Skeletal muscle satellite cell (primary cell): ENCODE results near the gene OSGIN1.
"Not testable (repeated sequence)": the region's sequence is repeated elsewhere in the genome, so short reads cannot be mapped to it uniquely, and the experiment has no call there.

Source experiments
- H3K27me3 ChIP-seq: 2 replicates; pipeline ENCODE4 v1.7.0; 2013; ENCODE audit warnings: low read length; ENCODE audit not compliant: control insufficient read depth, insufficient read depth
- H3K36me3 ChIP-seq: 2 replicates; pipeline ENCODE4 v1.7.0; 2013; ENCODE audit warnings: mild to moderate bottlenecking, control low read depth, low read length; ENCODE audit not compliant: insufficient read depth
- H3K4me1 ChIP-seq: 2 replicates; pipeline ENCODE4 v1.7.0; 2013; ENCODE audit warnings: low read length; ENCODE audit not compliant: control insufficient read depth, insufficient read depth
- H3K4me2 ChIP-seq: 2 replicates; pipeline ENCODE4 v1.7.0; 2013; ENCODE audit warnings: mild to moderate bottlenecking, low read length
- H3K4me3 ChIP-seq: 2 replicates; pipeline ENCODE4 v1.7.0; 2013; ENCODE audit warnings: low read length
- H3K9ac ChIP-seq: 2 replicates; pipeline ENCODE4 v1.7.0; 2013; ENCODE audit warnings: mild to moderate bottlenecking, low read depth, low read length, moderate library complexity
- H3K9me3 ChIP-seq: replicated peaks from 2 replicates; pipeline ENCODE4 v1.7.0; 2013; ENCODE audit warnings: mild to moderate bottlenecking, control low read depth, low read length

Gene OSGIN1

DNA sequence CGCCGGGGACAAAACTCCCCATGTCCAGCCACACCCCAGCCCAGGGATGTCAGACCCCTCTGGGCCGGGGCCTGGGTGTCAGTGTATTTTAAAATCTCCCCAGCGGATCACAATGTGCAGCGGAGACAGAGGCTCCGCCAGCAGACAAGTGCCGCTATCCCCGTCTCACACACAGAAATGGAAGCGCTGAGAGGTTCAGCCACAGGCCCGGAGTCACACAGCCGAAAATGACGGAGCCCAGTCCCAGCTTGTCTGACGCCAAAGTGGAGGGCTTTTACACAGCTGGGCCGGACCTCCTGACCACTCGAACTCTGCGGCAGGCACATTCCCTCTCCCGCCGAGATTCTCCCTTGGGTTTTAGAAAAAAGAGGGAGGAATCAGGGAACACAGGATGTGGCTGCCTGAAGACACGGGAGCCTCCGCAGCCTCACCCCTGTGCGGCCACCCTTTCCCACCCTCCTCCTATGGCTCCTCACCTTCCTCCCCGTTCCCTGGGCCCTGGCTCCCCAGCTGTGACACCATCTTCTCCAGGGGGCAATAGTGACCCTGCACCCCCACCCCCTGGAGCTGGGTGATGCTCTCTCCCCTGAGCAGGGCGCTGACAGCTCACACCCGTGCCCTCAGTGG is 6.8 kb upstream of the OSGIN1 start:
- peaks cover 5% of the 10 kb centered on the region for H3K27me3 ChIP-seq
- no peak overlapping the region for H3K4me2 ChIP-seq
- no peaks in the 10 kb centered on the region for H3K4me1 ChIP-seq
- no peak overlapping the region for H3K9ac ChIP-seq
- no peaks in the 10 kb centered on the region for H3K9me3 ChIP-seq
- no peaks in the 10 kb centered on the region for H3K36me3 ChIP-seq
- H3K4me3 ChIP-seq = no peak overlapping the region

DNA sequence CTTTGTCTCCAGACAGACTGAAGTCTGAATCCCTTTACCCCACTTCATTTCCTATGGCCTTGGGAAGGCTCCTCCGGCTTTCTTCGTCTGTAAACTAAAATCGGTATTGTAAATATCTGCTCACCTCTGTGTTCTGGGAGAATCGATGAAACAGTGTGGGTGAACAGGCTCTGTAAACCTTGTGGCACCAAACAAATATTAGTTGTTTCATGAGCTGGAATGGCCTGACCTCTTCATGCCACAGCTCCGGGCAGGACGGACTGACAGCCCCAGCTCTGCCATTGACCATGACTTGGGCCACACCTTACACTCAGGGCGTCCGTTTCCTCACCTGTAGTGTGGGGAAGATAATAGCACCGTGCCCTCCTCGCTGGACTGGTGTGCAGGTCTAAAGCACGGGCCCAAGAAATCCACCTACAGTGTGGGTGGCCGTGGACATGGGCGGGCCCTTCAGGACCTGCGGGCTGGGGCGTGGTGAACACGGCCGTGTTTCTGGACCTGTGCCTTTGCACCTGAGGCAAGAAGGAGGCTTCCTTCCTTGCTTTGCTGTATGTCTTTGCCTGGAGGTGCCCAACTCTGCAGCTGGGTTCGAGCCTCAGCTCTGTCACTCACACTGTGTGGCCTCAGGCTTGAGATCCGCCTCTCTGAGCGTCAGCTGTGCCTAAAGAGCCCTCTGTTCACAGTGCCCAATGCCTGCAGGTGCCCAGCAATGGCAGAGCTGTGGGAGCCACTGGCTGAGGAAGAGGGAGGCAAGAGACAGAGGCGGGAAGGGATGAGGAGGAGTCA is 6.1 kb upstream of the OSGIN1 start:
- no peaks in the 10 kb centered on the region for H3K4me1 ChIP-seq
- no peak overlapping the region for H3K9ac ChIP-seq
- H3K4me2 ChIP-seq = no peak overlapping the region
- no peaks in the 10 kb centered on the region for H3K9me3 ChIP-seq
- peaks cover 5% of the 10 kb centered on the region for H3K27me3 ChIP-seq
- no peaks in the 10 kb centered on the region for H3K36me3 ChIP-seq
- H3K4me3 ChIP-seq = no peak overlapping the region

GRCh38 chr16:83947642-83948234 is 5.3 kb upstream of the OSGIN1 start:
- Histone ChIP-seq H3K9me3 (no peaks in the 10 kb centered on the region), H3K36me3 (no peaks in the 10 kb centered on the region), H3K9ac (no peak overlapping the region), H3K4me3 (no peak overlapping the region), H3K27me3 (peaks cover 5% of the 10 kb centered on the region), H3K4me1 (peaks cover 4% of the 10 kb centered on the region), H3K4me2 (no peak overlapping the region)

GRCh38 chr16:83948914-83949723 is 3.9 kb upstream of the OSGIN1 start:
- H3K27me3 ChIP-seq = no peaks in the 10 kb centered on the region
- H3K4me2 ChIP-seq = no peak overlapping the region
- no peak overlapping the region for H3K9ac ChIP-seq
- peaks cover 10% of the 10 kb centered on the region for H3K4me1 ChIP-seq
- no peaks in the 10 kb centered on the region for H3K36me3 ChIP-seq
- no peaks in the 10 kb centered on the region for H3K9me3 ChIP-seq
- H3K4me3 ChIP-seq = no peak overlapping the region

GRCh38 chr16:83949724-83950001 is 3.4 kb upstream of the OSGIN1 start:
- no peak overlapping the region for H3K4me2 ChIP-seq
- H3K9me3 ChIP-seq = no peaks in the 10 kb centered on the region
- H3K4me1 ChIP-seq = peaks cover 15% of the 10 kb centered on the region
- H3K27me3 ChIP-seq = no peaks in the 10 kb centered on the region
- no peak overlapping the region for H3K9ac ChIP-seq
- no peak overlapping the region for H3K4me3 ChIP-seq
- no peaks in the 10 kb centered on the region for H3K36me3 ChIP-seq

DNA sequence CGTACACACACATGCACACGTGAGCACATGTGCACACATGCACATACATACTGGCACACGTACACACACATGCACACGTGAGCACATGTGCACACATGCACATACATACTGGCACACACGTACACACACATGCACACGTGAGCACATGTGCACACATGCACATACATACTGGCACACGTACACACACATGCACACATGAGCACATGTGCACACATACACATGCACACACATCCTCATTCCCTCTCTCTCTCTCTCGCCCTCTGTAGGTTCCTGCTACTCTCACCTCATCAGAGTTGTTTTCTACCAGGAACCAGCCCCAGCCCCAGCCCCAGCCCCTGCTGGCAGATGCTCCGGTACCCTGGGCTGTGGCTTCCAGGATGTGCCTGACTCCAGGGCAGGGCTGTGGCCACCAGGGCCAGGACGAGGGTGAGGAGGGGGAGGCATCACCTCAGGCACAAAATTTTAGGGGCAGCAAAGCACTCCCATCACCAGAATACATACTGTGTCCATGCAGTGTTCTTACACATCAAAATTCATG is 2.1 kb upstream of the OSGIN1 start:
- not testable (repeated sequence) for H3K4me3 ChIP-seq, H3K9me3 ChIP-seq, H3K9ac ChIP-seq, H3K27me3 ChIP-seq, H3K4me2 ChIP-seq, H3K36me3 ChIP-seq
- peaks cover 19% of the 10 kb centered on the region for H3K4me1 ChIP-seq

GRCh38 chr16:83951544-83951943 is 1.5 kb upstream of the OSGIN1 start:
- Histone ChIP-seq H3K9ac (no peak overlapping the region), H3K4me2 (no peak overlapping the region), H3K36me3 (no peaks in the 10 kb centered on the region), H3K4me3 (no peak overlapping the region), H3K4me1 (peaks cover 19% of the 10 kb centered on the region), H3K27me3 (no peaks in the 10 kb centered on the region), H3K9me3 (no peaks in the 10 kb centered on the region)

DNA sequence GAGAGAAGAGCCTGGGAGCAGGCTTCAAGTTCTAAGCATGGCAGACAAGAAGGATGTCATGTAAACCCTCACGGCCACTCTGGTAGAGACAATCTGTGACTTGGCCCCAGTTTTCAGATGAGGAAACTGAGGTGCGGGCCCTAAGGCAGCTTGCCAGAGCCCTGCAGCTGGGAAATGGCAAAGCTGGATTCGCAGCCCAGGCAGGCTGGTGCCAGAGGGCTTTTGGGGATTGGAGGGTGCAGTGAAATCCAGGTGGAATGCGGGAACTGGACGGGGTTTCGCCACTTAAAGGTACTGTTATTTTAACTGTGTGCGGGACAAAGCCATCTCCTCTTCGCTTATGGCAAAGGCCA is 477 bp upstream of the OSGIN1 start:
- peak overlapping the region; percentile 86 for H3K9ac ChIP-seq
- no peaks in the 10 kb centered on the region for H3K9me3 ChIP-seq
- no peaks in the 10 kb centered on the region for H3K36me3 ChIP-seq
- peaks cover 19% of the 10 kb centered on the region for H3K4me1 ChIP-seq
- no peaks in the 10 kb centered on the region for H3K27me3 ChIP-seq
- peak overlapping the region; percentile 98 for H3K4me2 ChIP-seq
- H3K4me3 ChIP-seq = peak overlapping the region; percentile 85

DNA sequence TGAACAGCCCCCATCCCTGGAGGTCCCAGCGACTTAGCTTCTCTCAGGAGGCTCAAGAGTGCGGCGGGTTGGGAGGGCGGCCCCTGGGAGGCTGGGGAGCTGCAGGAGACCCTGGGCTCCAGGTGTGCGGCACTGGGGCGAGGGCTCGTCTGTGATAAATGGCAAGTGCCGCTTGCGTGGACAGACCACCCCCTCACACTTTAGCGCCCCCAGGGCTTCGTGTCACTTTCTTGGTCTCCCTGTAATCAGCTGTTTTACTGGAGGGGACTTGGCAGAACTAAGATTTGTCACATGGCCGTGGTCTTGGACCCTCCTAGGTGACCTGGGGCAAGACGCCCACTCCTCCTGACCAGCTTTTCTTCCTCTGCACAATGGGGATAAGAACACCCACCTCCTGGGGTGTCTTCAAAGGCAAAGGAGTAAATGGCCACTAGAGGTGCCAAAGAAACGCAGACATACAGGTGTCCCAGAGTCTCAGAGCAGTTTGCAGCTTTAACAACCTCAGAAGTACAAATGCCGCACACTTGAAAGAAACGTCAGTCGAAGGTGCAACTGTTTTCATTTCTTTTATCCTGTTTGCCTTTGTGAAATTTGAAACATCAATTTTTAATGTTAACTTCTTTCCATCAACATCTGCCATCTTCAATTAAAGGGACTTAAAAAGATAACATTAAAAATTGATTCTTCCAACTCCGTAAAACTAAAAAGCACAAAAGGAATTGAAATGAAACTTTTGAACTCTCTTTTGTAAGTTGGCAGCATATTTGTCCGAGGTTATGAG is 946 bp downstream of the OSGIN1 start:
- no peaks in the 10 kb centered on the region for H3K9me3 ChIP-seq
- H3K36me3 ChIP-seq = peaks cover 10% of the 10 kb centered on the region
- H3K9ac ChIP-seq = peak overlapping the region; percentile 86
- H3K4me2 ChIP-seq = peak overlapping the region; percentile 98
- peaks cover 19% of the 10 kb centered on the region for H3K4me1 ChIP-seq
- peak overlapping the region; percentile 85 for H3K4me3 ChIP-seq
- no peaks in the 10 kb centered on the region for H3K27me3 ChIP-seq

GRCh38 chr16:83954577-83955016 is 1.6 kb downstream of the OSGIN1 start:
- Histone ChIP-seq H3K4me1 (peaks cover 19% of the 10 kb centered on the region), H3K9ac (peak overlapping the region; percentile 86), H3K9me3 (no peaks in the 10 kb centered on the region), H3K27me3 (no peaks in the 10 kb centered on the region), H3K36me3 (peaks cover 17% of the 10 kb centered on the region), H3K4me2 (peak overlapping the region; percentile 98), H3K4me3 (peak overlapping the region; percentile 85)
